Measurements from ENCODE around the gene RNF222.
"Not testable (repeated sequence)": the region's sequence is repeated elsewhere in the genome, so short reads cannot be mapped to it uniquely, and the experiment has no call there.

The RNF222 gene

DNA sequence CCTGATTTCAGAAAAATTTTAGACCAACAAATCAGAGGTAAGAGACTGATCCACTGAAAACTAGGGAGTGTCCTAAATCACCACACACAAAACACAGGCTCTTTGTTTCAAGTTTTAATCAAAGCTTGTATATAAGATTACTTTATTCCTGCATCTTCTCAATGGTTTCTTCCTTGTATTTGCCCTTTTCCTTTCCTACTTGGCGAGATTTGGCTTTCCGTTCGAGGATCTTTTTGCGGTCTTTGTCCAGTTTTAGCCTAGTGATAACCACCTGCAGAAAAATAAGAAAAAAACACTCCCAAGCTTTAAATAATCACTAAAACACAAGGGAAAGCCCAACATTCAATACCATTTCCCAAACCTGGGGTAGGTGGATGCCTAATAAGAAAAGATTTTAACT lies 20.2 kb downstream of the RNF222 start:
- DNase-seq = no peak

DNA sequence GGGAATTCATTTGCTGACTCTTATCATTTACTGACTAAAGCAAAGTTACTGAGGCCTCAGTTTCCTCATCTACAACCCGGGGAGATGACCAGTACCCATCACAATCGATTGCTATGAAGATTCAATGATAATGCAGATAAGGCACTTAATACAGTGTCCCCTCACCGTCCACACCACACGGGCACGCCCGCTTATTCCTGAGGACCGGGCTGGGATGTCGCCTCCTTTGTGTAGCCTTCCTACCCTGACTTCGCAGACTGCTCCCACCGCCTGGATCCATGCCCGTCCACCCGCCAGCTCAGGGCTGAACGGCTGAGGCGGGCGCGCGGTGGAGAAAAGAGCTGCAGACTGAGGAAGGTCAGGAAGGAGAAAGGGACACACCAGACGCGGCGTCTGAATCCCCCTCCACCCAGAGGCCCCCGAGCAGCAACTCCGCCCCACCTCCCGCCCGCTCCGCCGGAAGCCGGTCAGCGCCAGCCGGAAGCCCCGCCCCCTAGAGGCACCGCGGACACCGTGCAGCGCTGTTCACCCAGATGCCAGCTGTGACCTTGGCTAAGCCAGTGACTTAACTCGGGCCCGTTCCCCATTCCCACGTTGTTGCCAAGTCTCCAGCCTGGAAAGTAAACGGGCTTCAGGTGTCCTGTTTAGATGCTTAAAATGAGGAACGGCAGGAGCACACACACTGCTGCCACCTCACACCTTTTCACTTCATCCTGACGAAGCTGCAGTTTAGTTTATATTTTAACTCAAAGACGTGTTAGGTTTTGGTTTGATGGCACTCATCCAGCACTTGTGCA lies 21.2 kb downstream of the RNF222 start, which contains the start of gene KRABD2:
Gene KRABD2, minus strand, starts transcription at position 434 of the 797 bp plus-strand sequence.
- DNase-seq = peak; percentile 78

DNA sequence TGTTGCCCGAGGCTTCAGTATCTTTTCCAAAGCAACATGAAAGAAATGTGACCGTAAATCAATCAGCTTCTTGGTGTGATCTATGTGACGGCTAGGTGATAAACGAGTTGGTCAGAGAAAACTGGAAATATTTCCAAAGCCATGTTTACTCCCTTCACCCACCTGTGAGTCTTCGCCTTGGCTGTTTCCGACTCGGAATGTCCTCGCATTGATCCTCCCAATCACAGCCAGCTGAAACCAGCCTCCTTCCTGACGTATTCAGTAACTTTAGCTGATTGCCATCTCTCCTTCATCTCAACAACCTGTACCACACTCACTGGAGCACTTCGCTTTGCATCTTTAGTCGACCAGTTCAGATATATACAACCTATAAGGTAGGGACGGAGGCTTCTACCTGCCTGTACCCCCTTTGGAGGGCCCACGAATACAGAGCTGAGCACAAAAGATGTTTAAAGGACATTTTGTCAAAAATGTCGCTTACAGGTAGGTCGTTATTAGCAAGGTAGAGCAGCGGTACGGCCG lies 21.8 kb downstream of the RNF222 start:
- no peak for DNase-seq

DNA sequence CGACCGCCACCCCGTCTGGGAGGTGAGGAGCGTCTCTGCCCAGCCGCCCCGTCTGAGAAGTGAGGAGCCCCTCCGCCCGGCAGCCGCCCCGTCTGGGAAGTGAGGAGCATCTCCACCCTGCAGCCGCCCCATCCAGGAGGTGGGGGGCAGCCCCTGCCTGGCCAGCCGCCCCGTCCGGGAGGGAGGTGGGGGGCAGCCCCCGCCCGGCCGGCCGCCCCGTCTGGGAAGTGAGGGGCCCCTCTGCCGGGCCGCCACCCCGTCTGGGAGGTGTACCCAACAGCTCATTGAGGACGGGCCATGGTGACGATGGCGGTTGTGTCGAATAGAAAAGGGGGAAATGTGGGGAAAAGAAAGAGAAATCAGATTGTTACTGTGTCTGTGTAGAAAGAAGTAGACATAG lies 23.8 kb downstream of the RNF222 start:
- not testable (repeated sequence) for DNase-seq

DNA sequence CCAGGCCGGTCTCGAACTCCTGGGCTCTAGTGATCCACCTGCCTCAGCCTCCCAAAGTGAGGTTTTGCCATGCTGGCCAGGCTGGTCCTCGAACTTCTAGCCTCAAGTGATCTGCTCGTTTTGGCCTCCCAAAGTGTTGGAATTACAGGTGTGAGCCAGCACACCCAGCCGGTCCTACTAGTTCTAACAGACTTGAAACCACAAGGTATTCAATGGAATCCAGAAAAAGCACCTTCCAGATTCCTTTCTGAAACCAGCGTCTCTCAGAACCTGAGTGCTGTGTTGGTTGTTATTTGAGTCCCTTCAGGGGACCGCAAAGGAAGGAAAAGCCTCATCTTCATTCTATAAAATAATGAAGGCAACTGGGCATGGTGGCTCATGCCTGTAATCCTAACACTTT lies 25.2 kb downstream of the RNF222 start:
- no peak for DNase-seq

DNA sequence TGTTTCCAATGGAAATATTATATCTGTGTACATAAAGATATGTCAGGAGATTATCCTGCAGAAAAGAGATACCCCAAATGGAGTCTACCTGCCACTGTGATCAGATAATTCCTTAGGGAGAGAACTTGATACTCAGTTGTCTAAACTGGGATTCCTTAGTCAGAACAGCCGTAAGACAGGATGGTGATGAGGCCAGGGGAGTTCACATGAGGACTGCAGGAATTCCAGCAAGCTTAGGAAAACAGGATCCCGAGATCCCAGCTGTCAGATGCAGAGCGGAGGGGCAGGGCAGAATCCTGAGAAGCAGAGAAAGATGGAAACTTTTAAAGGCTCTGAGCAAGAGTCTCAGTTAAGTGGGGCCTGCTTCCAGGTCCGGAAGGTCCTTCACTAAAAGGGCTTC lies 25.8 kb downstream of the RNF222 start:
- DNase-seq = no peak

DNA sequence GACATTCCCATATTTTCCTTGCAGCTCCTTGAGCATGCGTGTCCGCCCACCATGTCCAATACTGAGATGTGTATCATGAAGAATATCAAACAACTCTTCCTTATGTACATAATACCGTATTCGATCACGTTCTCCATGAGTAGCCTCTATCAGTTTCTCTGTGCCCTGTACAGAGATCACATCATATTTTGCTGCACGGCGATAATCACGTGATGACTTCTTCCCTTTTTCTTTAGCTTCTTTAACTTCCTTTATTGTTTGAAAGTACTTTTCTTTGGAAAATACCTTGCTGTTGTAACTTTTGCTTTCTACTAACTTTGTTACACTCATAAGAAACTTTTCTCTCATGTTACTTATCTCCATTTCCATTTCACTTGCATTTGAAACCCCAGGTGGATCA lies 27.7 kb downstream of the RNF222 start:
- DNase-seq = no peak

DNA sequence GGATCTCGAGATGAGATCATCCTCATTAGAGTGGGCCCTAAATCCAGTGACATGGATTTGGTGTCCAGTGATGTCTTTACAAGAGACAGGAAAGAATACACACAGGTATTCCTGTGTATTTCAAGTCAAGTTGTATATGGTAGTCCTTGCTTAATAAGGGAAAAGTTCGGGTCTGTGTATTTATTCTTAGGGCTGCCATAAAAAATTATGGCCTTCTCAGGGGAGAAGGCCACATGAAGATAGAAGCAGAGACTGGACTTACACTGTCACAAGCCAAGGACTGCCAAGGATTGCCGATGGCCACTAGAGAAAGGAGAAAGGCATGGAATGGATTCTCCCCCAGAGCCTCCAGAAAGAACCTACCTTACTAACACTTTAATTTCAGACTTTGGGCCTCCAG lies 29.4 kb downstream of the RNF222 start:
- DNase-seq = no peak

DNA sequence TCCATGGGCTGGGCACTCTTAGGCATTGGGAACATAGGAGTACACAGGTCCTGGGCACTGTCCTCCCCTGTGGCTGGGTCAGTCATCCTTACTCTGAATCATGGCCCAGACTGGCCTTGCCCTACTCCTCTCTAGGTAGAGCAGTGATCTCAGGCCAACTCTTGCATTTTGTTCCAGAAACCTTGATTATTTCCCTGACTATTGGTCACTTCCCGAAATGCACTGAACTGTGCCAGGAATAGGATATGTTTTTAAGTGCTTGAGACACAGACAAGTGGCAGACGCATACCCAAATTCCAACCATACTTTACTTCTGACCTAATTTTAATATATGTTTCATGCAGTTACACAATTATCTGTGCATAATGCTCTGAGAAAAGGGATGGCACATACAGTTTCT lies 31.4 kb downstream of the RNF222 start:
- no peak for DNase-seq

DNA sequence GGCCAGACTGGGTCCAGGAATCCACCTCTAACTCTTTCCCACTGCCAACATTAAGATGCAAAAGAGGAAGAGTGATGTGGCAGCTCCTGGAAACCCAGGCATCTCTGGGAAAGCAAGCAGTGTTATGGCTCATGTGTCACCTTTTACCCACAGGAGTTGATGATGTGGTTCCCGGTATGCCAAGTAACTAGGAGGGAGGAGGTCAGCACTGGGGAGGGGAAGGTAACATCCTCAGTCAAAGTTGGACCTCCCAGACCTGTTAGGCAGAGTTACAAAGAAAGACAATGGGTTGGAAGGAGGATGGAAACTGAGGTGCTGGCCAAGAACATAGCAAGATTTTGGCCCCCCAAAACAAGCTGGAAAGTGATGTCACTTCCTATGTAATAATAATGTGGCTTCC lies 32.5 kb downstream of the RNF222 start:
- no peak for DNase-seq

DNA sequence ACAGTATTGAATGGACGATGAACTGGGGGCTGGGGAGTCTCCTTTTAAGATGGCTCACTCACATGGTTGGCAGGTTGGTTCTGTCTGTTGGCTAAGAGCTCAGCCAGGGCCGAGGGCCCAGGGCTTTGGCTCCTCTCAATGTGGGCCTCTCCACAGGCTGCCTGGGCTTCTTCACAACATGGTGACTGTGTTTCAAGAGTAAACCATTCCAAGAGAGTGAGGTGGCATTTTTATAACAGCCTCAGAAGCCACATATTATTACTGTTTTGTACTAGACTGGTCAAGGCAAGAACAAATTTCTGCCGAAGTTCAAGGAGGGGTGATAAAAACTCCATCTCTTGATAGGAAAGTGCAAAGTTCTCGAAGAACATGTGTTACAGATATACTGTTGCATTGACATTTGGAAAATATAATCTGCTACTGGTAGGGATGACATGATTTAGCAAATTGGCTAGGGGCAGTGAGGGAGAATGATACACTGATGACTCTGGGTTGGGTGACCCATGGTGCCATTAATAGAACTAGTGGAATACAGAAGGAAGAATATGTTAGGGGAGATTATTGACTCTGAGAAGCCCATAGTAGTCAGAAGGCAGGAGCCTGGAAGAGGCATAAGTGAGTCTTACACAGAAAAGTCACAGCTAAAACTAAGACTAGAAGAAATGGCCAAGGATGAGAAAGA lies 34.8 kb downstream of the RNF222 start:
- no peak for DNase-seq

DNA sequence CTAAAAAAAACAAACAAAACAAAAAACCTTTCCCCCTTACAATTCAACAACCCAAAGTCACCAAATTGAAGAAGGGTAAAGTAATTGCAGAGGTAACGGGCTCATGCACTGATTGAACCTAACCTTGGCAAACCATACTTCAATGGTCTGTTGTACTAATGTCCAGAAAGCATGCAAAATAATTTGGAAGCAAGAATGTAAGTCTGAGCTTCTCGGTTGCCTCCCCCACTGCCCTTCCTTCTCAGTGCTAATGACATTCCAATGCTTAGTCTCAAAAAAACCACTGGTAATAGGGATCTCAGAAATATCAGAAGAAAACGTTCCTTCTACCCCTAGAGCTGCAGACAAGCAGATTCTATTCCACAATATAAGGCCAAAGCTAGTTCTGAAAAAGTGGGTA lies 36.9 kb downstream of the RNF222 start:
- no peak for DNase-seq

DNA sequence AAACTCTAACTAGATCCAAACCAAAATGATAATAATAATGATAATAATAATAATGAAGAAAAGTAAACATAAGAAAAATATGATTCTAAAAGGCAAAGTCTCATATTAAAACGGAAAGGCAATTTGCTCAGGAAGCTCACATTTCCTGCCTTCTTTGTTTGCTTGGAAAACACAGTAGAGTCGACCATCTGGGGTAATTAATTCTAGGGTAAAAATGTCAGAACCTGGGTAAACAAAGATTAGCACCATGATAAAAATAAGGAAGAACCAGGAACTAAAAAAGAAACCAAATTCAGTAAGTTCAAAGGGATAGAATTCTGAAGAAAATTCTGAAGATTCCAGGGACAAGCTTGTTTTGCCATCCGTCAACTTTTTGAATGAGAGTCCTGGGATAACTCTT lies 37.4 kb downstream of the RNF222 start:
- DNase-seq = no peak

DNA sequence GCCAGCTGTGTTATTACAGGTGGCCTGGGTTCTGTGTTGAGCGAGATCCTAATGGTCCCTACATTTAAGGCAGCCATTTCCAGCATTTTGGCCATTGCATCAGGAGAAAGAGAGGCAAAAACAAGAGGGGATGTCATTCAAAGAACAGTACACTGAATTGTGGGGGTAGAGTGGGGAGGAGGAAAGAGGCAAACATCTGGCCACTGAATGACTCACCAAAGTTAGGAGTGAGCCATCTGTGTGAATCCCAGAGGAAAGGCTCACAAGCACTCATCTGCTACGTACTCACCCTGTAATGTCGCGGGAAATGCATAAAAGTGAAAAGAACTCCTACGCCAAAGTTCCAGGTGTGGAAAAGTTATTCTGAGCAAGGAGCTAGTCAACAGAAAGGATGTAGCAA lies 37.9 kb downstream of the RNF222 start:
- DNase-seq = no peak

DNA sequence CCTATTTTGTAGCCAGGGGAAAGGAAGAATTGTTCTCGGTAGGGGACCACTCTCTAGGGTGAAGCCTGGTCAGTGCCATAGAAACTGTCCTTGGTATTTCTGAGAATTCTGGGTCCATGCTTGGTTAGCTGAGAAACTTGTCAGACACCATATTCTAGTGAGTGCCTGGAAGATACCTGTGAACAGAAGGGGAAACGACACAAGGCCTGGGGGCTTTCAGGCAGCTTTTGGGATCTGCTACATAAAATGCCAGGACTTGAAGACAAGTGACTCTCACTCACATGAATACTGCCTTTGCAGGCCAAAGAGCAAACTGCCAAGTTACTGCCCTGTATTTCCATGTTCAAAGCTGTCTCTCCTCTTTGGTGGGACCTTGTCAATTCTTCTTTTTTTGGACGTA lies 39.7 kb downstream of the RNF222 start:
- no peak for DNase-seq

DNA sequence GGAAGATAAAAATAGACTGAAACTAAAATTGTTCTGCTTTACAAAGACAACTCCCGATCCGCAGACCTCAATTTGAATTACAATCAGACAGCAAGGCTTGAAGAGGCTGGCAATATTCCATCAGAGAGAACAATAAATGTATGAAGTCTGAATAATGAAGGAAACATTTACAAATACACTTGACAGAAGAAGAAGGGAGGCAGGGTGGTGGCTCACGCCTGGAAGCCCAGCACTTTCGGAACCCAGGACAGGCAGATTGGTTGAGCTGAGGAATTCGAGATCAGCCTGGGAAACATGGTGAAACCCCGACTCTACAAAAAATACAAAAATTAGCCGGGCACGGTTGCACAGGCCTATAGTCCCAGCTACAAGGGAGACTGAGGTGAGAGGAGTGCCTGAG lies 43.4 kb downstream of the RNF222 start:
- DNase-seq = no peak

DNA sequence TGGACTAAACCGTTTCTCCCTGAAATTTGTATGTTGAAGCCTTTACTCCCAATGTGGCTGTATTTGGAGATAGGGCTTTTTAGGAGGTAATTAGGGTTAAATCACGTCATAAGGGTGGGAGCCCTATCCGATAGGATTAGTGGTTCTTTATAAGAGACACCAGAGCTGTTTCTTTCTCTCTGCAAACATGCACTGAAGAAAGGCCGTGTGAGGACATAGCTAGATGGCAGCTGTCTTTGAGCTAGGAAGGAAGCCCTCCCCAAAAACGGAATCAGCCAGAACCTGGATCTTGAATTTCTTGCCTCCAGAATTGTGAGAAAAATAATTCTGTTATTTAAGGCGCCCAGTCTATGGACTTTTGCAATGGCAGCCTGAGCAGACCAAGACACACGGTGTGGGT lies 43.9 kb downstream of the RNF222 start:
- DNase-seq = no peak

DNA sequence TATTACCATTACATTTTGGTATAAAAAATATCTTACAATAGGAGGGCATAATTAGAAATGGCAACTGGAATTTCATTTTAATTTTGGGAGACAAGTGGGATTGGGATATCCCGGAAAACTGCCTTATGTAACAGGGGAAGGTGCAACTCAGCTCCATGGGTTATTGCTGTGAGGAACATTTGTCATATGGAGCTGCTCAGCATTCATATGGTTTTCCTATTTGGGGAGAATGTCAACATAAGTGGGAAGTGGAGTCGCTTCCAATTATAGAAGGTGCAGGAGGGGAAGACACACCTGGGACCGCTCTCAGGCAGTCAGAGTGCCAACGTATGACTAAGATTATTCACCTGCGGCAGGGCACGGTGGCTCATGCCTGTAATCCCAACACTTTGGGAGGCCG lies 47.3 kb downstream of the RNF222 start:
- no peak for DNase-seq

DNA sequence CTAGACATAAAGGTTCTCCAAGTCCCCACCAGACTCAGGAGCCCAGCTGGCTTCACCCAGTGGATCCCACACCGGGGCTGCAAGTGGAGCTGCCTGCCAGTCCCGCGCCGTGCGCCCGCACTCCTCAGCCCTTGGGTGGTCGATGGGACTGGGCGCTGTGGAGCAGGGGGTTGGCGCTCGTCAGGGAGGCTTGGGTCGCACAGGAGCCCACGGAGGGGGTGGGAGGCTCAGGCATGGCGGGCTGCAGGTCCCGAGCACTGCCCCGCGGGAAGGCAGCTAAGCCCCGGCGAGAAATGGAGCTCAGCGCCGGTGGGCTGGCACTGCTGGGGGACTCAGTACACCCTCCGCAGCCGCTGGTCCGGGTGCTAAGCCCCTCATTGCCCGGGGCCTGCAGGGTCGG lies 50.6 kb downstream of the RNF222 start:
- DNase-seq = not testable (repeated sequence)

DNA sequence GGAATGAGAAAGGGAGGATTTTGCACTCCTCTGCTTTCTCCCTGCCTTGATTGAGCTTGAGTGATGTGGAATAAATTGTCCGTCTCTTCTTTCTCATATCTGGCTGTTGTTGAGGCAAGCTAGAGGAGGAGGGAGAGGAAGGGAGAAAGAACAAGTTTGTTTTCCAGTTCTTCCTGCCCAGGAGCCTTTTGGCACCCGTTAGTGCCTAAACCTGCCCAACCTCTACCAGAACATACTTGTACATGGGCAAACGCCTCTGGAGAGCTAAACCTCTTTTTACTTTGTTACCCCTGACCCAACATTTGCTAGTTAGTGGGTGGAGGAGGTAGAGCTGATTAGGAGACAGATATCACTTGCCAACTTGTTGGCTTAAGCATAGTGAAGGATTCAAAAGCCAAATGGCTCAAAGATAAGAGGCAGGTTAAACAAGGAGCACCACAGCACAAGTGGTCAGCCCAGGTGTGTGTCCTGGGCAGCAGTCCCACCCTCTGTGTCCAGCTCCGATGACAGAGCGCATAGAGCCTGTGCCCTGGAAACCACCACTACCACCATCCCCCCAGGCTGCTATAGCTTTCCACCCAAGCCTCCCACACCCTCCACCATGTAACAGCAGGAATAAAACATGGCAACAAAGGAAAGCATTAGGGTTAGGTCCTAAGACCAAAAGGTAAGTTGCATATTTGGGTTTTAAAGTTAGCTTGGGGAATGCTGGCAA lies 51.5 kb downstream of the RNF222 start:
- no peak for DNase-seq

DNA sequence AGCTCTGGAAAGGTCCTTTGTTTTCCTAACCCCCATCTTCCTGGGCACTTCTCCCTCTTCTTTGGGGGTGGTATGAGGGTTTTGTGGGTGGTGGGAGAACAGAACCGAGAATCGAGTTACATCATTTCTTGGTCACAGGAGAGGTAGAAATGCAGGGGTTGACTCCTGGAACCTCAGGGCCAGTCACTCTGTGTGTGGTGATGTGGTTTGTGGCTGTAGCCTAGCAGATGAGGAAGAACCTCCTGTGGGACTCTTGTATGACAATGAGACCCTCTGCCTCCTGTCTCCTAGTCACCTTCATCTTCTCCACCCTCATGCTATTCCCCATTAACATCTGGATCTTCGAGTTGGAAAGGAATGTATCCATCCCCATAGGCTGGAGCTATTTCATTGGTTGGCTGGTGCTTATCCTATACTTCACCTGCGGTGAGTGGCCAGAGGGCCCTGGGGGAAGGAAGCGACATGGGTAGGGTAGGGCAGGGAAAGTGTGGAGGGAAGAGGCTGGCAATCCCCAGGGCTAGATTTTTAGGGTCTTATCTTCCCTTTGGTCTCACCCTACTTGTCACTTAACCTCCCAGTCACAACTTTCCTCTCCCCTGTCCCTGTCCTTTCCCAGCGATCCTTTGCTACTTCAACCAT lies 52.5 kb downstream of the RNF222 start:
- DNase-seq = no peak

DNA sequence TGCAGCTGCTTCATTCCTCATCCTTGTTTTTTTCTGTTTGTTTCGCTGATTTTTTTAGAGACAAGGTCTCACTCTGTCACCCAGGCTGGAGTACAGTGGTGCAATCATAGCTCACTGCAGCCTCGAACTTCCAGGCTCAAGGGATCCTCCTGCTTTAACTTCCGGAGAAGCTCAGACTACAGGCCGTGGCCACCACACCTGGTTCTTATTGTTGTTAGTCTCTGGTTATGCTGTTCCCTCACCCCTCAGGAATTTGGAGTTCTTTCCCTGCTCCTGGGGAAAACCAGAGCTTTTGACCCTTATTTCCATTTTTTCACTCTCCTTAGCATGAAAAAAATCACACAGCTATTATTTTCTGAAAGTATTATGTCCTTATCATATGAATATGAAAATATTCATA lies 56.2 kb downstream of the RNF222 start:
- DNase-seq = no peak
